ENCODE measurements around the gene PCDHA7. TPM values are rescaled to one million over a fixed set of nuclear protein-coding genes. Genes with fewer than 3 reads are reported as not detected.
"Not testable (repeated sequence)": the region's sequence is repeated elsewhere in the genome, so short reads cannot be mapped to it uniquely, and the experiment has no call there.

Gene PCDHA7
- total RNA-seq, 1 experiment from 2014 or later, result 2.7 TPM

DNA sequence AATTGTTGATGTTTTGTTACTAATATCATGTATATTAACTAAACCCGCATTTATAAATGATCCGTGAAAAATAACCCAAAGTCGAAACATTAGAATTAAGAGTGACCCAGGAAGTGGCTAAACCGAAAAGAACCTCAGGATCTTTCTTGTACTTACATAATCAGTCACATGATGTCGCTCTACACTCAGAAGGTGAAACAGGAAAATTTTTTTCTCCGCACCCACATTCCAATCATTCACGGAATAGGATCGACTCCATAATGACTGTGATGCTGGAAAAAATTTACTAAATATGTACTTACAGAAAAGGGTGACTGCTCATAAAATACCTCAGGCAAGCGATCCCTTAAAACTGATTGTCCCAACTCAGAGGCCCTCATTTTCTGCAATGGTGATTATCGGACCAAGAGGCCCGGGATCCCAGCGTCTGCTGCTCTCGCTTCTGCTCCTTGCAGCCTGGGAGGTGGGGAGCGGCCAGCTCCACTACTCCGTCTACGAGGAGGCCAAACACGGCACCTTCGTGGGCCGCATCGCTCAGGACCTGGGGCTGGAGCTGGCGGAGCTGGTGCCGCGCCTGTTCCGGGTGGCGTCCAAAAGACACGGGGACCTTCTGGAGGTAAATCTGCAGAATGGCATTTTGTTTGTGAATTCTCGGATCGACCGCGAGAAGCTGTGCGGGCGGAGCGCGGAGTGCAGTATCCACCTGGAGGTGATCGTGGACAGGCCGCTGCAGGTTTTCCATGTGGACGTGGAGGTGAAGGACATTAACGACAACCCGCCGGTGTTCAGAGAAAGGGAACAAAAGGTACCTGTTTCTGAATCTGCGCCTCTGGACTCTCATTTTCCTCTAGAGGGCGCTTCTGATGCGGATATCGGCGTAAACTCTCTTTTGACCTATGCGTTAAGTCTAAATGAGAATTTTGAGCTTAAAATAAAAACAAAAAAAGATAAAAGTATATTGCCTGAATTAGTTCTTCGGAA, 41.3 kb downstream of the PCDHA7 start, which contains the start of gene PCDHA12 (continued):
- TF ChIP-seq, protein P1, sequence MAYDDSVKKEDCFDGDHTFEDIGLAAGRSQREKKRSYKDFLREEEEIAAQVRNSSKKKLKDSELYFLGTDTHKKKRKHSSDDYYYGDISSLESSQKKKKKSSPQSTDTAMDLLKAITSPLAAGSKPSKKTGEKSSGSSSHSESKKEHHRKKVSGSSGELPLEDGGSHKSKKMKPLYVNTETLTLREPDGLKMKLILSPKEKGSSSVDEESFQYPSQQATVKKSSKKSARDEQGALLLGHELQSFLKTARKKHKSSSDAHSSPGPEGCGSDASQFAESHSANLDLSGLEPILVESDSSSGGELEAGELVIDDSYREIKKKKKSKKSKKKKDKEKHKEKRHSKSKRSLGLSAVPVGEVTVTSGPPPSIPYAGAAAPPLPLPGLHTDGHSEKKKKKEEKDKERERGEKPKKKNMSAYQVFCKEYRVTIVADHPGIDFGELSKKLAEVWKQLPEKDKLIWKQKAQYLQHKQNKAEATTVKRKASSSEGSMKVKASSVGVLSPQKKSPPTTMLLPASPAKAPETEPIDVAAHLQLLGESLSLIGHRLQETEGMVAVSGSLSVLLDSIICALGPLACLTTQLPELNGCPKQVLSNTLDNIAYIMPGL (CRISPR knock-in tag; IDR thresholded peaks at IDR 0.05), result peak; percentile 95
- TF ChIP-seq ZNF121 (CRISPR knock-in tag; IDR thresholded peaks at IDR 0.05), result no peak
- TF ChIP-seq, protein P2, sequence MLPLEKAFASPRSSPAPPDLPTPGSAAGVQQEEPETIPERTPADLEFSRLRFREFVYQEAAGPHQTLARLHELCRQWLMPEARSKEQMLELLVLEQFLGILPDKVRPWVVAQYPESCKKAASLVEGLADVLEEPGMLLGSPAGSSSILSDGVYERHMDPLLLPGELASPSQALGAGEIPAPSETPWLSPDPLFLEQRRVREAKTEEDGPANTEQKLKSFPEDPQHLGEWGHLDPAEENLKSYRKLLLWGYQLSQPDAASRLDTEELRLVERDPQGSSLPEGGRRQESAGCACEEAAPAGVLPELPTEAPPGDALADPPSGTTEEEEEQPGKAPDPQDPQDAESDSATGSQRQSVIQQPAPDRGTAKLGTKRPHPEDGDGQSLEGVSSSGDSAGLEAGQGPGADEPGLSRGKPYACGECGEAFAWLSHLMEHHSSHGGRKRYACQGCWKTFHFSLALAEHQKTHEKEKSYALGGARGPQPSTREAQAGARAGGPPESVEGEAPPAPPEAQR (CRISPR knock-in tag; IDR thresholded peaks at IDR 0.05), result no peak
- TF ChIP-seq, protein P3, sequence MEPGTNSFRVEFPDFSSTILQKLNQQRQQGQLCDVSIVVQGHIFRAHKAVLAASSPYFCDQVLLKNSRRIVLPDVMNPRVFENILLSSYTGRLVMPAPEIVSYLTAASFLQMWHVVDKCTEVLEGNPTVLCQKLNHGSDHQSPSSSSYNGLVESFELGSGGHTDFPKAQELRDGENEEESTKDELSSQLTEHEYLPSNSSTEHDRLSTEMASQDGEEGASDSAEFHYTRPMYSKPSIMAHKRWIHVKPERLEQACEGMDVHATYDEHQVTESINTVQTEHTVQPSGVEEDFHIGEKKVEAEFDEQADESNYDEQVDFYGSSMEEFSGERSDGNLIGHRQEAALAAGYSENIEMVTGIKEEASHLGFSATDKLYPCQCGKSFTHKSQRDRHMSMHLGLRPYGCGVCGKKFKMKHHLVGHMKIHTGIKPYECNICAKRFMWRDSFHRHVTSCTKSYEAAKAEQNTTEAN (CRISPR knock-in tag; IDR thresholded peaks at IDR 0.05), result no peak
- TF ChIP-seq, protein P4, sequence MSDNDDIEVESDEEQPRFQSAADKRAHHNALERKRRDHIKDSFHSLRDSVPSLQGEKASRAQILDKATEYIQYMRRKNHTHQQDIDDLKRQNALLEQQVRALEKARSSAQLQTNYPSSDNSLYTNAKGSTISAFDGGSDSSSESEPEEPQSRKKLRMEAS (CRISPR knock-in tag; IDR thresholded peaks at IDR 0.05), result 0 out of 2 replicates have a peak, but pooled peaks have one; percentile 8
- no peak for TF ChIP-seq ZNF138 (CRISPR knock-in tag; conservative IDR thresholded peaks at IDR 0.05)
- TF ChIP-seq, protein P5, sequence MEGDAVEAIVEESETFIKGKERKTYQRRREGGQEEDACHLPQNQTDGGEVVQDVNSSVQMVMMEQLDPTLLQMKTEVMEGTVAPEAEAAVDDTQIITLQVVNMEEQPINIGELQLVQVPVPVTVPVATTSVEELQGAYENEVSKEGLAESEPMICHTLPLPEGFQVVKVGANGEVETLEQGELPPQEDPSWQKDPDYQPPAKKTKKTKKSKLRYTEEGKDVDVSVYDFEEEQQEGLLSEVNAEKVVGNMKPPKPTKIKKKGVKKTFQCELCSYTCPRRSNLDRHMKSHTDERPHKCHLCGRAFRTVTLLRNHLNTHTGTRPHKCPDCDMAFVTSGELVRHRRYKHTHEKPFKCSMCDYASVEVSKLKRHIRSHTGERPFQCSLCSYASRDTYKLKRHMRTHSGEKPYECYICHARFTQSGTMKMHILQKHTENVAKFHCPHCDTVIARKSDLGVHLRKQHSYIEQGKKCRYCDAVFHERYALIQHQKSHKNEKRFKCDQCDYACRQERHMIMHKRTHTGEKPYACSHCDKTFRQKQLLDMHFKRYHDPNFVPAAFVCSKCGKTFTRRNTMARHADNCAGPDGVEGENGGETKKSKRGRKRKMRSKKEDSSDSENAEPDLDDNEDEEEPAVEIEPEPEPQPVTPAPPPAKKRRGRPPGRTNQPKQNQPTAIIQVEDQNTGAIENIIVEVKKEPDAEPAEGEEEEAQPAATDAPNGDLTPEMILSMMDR (IDR thresholded peaks at IDR 0.05), result peak; percentile 42; the same call in 1 of the 2 replicates
- TF ChIP-seq MXD4 (CRISPR knock-in tag; IDR thresholded peaks at IDR 0.05; ENCODE audit: borderline replicate concordance), result no peak
- no peak for TF ChIP-seq NR1H2 (CRISPR knock-in tag; IDR thresholded peaks at IDR 0.05)
- no peak for TF ChIP-seq SMAD3 (CRISPR knock-in tag; IDR thresholded peaks at IDR 0.05; ENCODE audit: borderline replicate concordance)
- no peak for TF ChIP-seq GABPB1 (CRISPR knock-in tag; IDR thresholded peaks at IDR 0.05)
- TF ChIP-seq, protein P6, sequence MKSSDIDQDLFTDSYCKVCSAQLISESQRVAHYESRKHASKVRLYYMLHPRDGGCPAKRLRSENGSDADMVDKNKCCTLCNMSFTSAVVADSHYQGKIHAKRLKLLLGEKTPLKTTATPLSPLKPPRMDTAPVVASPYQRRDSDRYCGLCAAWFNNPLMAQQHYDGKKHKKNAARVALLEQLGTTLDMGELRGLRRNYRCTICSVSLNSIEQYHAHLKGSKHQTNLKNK (CRISPR knock-in tag; IDR thresholded peaks at IDR 0.05), result no peak

DNA sequence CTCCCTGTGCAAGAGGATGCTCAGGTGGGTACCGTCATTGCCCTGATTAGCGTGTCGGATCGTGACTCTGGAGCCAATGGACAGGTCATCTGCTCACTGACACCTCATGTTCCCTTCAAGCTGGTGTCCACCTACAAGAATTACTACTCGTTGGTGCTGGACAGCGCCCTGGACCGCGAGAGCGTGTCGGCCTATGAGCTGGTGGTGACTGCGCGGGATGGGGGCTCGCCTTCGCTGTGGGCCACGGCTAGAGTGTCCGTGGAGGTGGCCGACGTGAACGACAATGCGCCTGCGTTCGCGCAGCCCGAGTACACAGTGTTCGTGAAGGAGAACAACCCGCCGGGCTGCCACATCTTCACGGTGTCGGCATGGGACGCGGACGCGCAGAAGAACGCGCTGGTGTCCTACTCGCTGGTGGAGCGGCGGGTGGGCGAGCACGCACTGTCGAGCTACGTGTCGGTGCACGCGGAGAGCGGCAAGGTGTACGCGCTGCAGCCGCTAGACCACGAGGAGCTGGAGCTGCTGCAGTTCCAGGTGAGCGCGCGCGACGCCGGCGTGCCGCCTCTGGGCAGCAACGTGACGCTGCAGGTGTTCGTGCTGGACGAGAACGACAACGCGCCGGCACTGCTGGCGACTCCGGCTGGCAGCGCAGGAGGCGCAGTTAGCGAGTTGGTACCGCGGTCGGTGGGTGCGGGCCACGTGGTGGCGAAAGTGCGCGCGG, 42.6 kb downstream of the PCDHA7 start:
- DNase-seq (ENCODE audit: low spot score); H3K9me3 Mint-ChIP-seq; H3K36me3 Mint-ChIP-seq; H3K27ac Mint-ChIP-seq; H3K27me3 Mint-ChIP-seq (ENCODE audit: low read depth); ATAC-seq; POLR2A ChIA-PET: not testable (repeated sequence)
- H3K4me1 Mint-ChIP-seq, result peaks cover 32% of the 10 kb centered on the region
- CTCF ChIA-PET, result interaction anchor here (0.8 to 2.6 kb wide), 5 partner anchors 21 to 164 kb away, joined by 3 to 51 read pairs (median 21); partner anchors contain the start of genes PCDHA10, PCDHA2 and PCDHAC1
- peak overlapping the region; percentile 99 for H3K4me3 Mint-ChIP-seq
- TF ChIP-seq, protein P7, sequence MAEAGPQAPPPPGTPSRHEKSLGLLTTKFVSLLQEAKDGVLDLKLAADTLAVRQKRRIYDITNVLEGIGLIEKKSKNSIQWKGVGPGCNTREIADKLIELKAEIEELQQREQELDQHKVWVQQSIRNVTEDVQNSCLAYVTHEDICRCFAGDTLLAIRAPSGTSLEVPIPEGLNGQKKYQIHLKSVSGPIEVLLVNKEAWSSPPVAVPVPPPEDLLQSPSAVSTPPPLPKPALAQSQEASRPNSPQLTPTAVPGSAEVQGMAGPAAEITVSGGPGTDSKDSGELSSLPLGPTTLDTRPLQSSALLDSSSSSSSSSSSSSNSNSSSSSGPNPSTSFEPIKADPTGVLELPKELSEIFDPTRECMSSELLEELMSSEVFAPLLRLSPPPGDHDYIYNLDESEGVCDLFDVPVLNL (CRISPR knock-in tag; IDR thresholded peaks at IDR 0.05; ENCODE audit: borderline replicate concordance, low read depth), result 0 out of 2 replicates have a peak, but pooled peaks have one; percentile 49
- TF ChIP-seq ESRRA (CRISPR knock-in tag; IDR thresholded peaks at IDR 0.05; ENCODE audit: borderline replicate concordance), result 0 out of 2 replicates have a peak, but pooled peaks have one; percentile 44
- 0 out of 2 replicates have a peak, but pooled peaks have one; percentile 30 for TF ChIP-seq JUN (CRISPR knock-in tag; IDR thresholded peaks at IDR 0.05)

All from WTC11 (cell line).